Coronary artery (tissue), 2 donors: Measurements from ENCODE around the gene SMARCD3.

Source experiments
- DNase-seq: peaks from one replicate; pipeline ENCODE4 v3.0.0-alpha.2; 2017; ENCODE audit warnings: low spot score
- H3K27ac ChIP-seq, 2 donors: fragments of 200-600 bp; sonication (generic); one replicate each; pipeline ENCODE4 v1.5.1; 2016 to 2019
- H3K4me3 ChIP-seq: fragments of 200-600 bp; sonication (generic); 2 replicates; pipeline ENCODE4 v1.5.1; 2016; ENCODE audit warnings: mild to moderate bottlenecking, moderate library complexity
- CTCF ChIP-seq: fragments of 200-600 bp; sonication (generic); IDR thresholded peaks from one replicate; pipeline ENCODE4 v1.5.1; 2019; ENCODE audit warnings: antibody characterized with exemption

SMARCD3 gene

DNA sequence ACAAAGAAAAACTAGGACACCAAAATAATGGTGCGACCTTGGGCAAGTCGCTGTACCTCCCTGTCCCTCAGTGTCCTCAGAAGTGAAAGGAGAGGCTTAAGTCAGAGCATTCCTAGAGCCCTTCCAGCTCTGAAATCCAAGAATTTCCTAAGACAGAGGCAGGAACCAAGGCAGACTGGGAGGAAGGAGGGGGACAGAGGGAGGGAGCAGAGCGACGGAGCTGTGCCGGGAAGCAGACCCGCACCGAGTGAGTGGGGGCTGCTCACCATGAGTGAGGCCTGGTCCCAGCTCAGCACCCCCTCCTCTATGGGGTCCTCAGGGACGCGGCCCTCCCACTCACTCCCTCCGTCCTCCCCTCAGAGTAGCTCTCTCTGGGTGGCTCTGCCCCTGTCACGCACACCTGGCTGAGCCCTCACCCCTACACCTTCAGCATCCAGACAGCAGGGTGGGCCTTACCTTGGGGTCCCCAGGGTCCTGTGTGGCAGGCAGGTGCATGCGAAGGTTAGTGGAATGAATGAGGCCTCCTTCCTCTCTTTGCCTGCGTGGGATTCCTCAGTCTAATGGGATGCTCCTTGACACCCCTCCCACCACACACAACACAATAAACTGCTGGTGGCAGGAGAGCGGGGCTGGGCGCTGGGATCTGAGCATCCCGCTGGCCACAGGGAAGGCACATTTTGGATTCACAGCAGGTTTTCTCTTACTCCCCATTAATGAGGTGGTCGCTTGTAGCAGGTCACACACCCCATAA lies 4.6 kb upstream of the SMARCD3 start:
- Histone ChIP-seq H3K27ac (peak overlapping the region; percentile 97 to 99), H3K4me3 (peak overlapping the region; percentile 94)
- DNase-seq, result no peak
- no peak for TF ChIP-seq CTCF

- H3K4me3 ChIP-seq, result peak overlapping the region; percentile 94
- TF ChIP-seq CTCF, result no peak
- peak overlapping the region; percentile 97 to 99 for H3K27ac ChIP-seq
- no peak for DNase-seq
These were observed 4.0 kb upstream of the SMARCD3 start for GRCh38 chr7:151252561-151252835.

- TF ChIP-seq CTCF, result no peak
- H3K27ac ChIP-seq, result peak overlapping the region; percentile 97 to 99
- peak overlapping the region; percentile 94 for H3K4me3 ChIP-seq
- no peak for DNase-seq
These were observed 3.4 kb upstream of the SMARCD3 start for GRCh38 chr7:151251689-151252560.

- Histone ChIP-seq H3K4me3 (peak overlapping the region; percentile 94), H3K27ac (peak overlapping the region; percentile 97 to 99)
- TF ChIP-seq CTCF, result no peak
- no peak for DNase-seq
These were observed 2.8 kb upstream of the SMARCD3 start for GRCh38 chr7:151251328-151251688.

GRCh38 chr7:151250181-151251132 lies 2.0 kb upstream of the SMARCD3 start:
- Histone ChIP-seq H3K27ac (peak overlapping the region; percentile 97 to 99), H3K4me3 (peak overlapping the region; percentile 94)
- no peak for DNase-seq
- no peak for TF ChIP-seq CTCF

- Histone ChIP-seq H3K27ac (peak overlapping the region; percentile 97 to 99), H3K4me3 (peak overlapping the region; percentile 94)
- no peak for DNase-seq
- TF ChIP-seq CTCF, result no peak
These were observed 1.2 kb upstream of the SMARCD3 start for GRCh38 chr7:151249732-151250072.
